Thoracic aorta (tissue), 2 donors: ENCODE measurements around the gene SPTBN5. TPM values are rescaled to one million over a fixed set of nuclear protein-coding genes. Genes with fewer than 3 reads are reported as not detected.

ENCODE experiments used
- ATAC-seq: fragments of 150-250 bp; one replicate; pipeline ENCODE4 v1.8.0; 2017; ENCODE audit warnings: low read depth; ENCODE audit not compliant: insufficient number of reproducible peaks, low FRiP score
- DNase-seq: peaks from one replicate; pipeline ENCODE4 v3.0.0-alpha.2; 2020; ENCODE audit warnings: low spot score
- H3K27ac ChIP-seq, 2 donors: fragments of 200-600 bp; sonication (generic); 1 replicate in 1 of 2; 2 replicates in 1 of 2; pipeline ENCODE4 v1.5.1; 2016; ENCODE audit warnings: mild to moderate bottlenecking in 2 of 2, moderate library complexity in 2 of 2
- H3K27me3 ChIP-seq: fragments of 200-600 bp; sonication (generic); replicated peaks from 2 replicates; pipeline ENCODE4 v1.6.0; 2016; ENCODE audit warnings: mild to moderate bottlenecking; ENCODE audit not compliant: insufficient read depth
- H3K36me3 ChIP-seq: fragments of 200-600 bp; sonication (generic); one replicate; pipeline ENCODE4 v1.5.1; 2016
- H3K4me1 ChIP-seq, 2 donors: fragments of 200-600 bp; sonication (generic); 1 replicate in 1 of 2; 2 replicates in 1 of 2; pipeline versions ENCODE4 v1.5.1 to v1.6.0; 2016; ENCODE audit warnings: low read depth in 2 of 2, mild to moderate bottlenecking in 1 of 2; ENCODE audit not compliant: control insufficient read depth in 1 of 2
- H3K4me3 ChIP-seq: fragments of 200-600 bp; sonication (generic); 2 replicates; pipeline ENCODE4 v1.5.1; 2016; ENCODE audit warnings: mild to moderate bottlenecking
- H3K9me3 ChIP-seq: fragments of 200-600 bp; sonication (generic); 2 replicates; pipeline ENCODE4 v1.5.1; 2016
- total RNA-seq, 2 donors: library from RNA; depleted of rRNA; stranded (reverse); fragments of >200 nt; gene quantifications; one replicate each; pipeline versions ENCODE4 v1.1.0 to v1.2.3, GENCODE V29; 2016
- TF ChIP-seq, protein P1 (sequence below): fragments of 200-600 bp; sonication (generic); IDR thresholded peaks from one replicate; pipeline ENCODE4 v1.5.1; 2019; ENCODE audit warnings: antibody characterized with exemption

Gene SPTBN5
- total RNA-seq, 2 donors from 2014 or later: 1.3 to 3.9 TPM

DNA sequence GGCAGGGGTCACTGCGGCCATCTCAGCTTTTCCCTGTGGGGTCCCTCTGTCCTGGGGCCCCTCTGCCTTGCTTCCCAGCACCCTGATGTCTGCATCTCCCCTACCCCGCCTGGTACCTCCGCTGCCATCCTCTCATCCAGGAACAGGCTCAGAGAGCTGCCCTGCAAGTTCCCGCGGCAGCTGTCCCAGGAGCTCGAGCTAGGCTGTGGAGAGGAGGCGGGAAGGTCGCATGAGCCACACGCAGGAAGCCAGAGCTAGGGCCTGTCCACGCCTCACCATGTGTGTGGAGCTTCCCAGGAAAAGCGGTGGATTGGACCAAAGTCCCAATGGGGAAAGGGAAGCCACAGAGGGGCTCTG, 42.7 kb downstream of the SPTBN5 start:
- no peaks in the 10 kb centered on the region for H3K27me3 ChIP-seq

DNA sequence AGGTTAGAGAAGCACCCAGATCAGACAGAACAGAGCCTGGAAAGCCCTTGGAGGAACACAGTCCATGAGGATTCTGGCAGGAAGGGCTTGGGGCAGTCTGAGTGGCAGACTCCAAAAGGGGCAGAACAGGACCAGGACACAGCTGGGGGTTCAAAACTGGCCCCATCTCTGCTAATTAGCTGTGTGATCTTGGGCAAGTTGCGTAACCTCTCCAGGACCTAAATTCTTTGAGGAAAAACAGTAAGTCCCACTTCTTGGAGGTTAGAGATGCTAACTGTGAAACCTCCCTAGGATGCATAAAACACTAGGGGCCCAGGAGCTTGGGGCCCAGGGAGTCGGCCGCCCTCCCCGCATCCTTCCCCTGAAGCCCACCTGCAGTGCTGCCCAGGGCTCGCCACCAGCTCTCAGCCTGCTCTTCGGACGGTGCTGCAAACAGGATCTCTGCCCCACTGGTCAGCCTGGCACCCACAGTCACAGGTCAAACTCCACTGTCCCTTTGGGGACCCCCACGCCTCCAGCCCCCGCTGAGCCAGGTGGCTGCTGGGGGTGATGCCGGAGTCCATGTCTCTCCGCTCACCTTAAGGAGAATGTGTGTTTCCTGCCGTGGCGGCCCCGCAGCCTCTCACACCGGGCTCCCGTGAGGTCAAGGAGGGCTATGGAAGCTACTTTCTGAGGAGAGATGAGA, 43.2 kb downstream of the SPTBN5 start:
- Histone ChIP-seq H3K4me3 (no peak overlapping the region), H3K4me1 (no peaks in the 10 kb centered on the region), H3K27ac (no peak overlapping the region), H3K27me3 (no peaks in the 10 kb centered on the region), H3K36me3 (peaks cover 22% of the 10 kb centered on the region), H3K9me3 (no peaks in the 10 kb centered on the region)
- TF ChIP-seq, protein P1, sequence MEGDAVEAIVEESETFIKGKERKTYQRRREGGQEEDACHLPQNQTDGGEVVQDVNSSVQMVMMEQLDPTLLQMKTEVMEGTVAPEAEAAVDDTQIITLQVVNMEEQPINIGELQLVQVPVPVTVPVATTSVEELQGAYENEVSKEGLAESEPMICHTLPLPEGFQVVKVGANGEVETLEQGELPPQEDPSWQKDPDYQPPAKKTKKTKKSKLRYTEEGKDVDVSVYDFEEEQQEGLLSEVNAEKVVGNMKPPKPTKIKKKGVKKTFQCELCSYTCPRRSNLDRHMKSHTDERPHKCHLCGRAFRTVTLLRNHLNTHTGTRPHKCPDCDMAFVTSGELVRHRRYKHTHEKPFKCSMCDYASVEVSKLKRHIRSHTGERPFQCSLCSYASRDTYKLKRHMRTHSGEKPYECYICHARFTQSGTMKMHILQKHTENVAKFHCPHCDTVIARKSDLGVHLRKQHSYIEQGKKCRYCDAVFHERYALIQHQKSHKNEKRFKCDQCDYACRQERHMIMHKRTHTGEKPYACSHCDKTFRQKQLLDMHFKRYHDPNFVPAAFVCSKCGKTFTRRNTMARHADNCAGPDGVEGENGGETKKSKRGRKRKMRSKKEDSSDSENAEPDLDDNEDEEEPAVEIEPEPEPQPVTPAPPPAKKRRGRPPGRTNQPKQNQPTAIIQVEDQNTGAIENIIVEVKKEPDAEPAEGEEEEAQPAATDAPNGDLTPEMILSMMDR: no peak
- DNase-seq: no peak
- no peak for ATAC-seq

More for the DNA sequence above, 42.7 kb downstream of the SPTBN5 start:
- ATAC-seq: no peak
- H3K27ac ChIP-seq: no peak overlapping the region
- no peak for DNase-seq
- H3K36me3 ChIP-seq: peaks cover 18% of the 10 kb centered on the region
- no peaks in the 10 kb centered on the region for H3K4me1 ChIP-seq
- no peak overlapping the region for H3K4me3 ChIP-seq
- H3K9me3 ChIP-seq: no peaks in the 10 kb centered on the region
- TF ChIP-seq, protein P1: no peak

DNA sequence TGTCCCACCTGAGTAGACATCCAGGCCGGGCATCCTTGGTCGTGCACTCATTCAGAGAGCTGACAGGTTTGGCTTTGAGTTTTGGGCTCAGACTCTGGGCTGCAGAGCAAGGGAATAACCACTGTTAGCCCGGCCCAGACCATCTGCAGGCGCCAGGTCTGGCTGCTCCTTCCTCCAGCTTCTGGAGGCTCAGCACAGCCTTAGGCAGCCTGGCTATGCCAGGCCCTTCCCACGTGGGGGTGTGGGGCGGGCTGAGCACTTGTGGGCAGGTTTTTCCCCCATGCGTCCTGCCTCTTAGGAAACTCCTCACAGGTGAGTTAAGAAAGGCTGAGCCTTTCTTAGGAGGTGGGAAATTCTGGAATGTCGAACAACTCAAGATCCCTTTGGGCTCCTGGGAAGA, 44.0 kb downstream of the SPTBN5 start:
- DNase-seq (no peak), ATAC-seq (no peak)
- Histone ChIP-seq H3K9me3 (no peaks in the 10 kb centered on the region), H3K36me3 (peaks cover 29% of the 10 kb centered on the region), H3K4me1 (no peaks in the 10 kb centered on the region), H3K27ac (no peak overlapping the region), H3K4me3 (no peak overlapping the region), H3K27me3 (no peaks in the 10 kb centered on the region)
- TF ChIP-seq, protein P1: no peak

DNA sequence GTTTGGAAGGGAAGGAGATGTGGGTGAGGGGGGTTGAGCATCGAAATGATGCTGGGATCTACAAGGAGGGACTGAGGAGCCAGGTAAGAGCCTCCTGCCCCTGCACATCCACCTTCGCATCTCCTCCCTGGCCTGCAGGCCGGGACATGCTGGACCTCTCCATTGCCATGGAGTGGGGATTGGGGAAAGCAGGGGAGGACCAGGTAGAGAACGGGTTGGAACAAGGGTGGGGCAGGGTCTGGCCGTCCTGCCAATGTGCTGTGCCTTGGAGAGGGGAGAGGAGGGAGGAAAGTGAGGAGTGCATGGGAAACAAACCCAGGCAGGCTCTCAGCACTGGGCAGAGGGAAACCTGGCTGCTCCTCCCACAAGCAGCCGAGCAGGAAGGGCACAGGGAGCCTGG, 44.6 kb downstream of the SPTBN5 start:
- DNase-seq (no peak), ATAC-seq (no peak)
- H3K27ac ChIP-seq: no peak overlapping the region
- TF ChIP-seq, protein P1: no peak
- H3K36me3 ChIP-seq: peaks cover 34% of the 10 kb centered on the region
- no peaks in the 10 kb centered on the region for H3K27me3 ChIP-seq
- no peaks in the 10 kb centered on the region for H3K9me3 ChIP-seq
- no peaks in the 10 kb centered on the region for H3K4me1 ChIP-seq
- H3K4me3 ChIP-seq: no peak overlapping the region

DNA sequence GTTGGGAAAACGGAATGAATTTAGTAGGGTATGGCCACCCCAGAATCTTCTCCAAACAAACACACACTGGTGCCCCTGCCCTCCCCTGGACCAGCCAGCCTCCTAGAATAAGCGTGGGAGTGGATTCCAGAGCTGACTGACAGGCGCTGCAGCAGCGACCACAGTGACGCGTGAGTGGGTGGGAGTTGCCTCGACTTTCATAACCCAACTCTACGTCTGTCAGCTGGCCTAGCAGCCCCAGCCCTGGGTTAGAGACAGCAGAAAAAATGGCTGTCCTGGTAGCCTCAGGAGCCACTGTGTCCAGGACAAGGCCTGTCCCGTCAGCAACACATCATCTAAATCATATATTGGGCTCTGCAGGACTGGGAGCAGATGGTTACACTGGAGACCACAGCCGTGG, 45.2 kb downstream of the SPTBN5 start:
- DNase-seq (no peak), ATAC-seq (no peak)
- H3K27me3 ChIP-seq: no peaks in the 10 kb centered on the region
- TF ChIP-seq, protein P1: no peak
- H3K27ac ChIP-seq: no peak overlapping the region
- H3K4me3 ChIP-seq: no peak overlapping the region
- no peaks in the 10 kb centered on the region for H3K4me1 ChIP-seq
- peaks cover 34% of the 10 kb centered on the region for H3K36me3 ChIP-seq
- H3K9me3 ChIP-seq: no peaks in the 10 kb centered on the region
